Testis (tissue), 2 donors: Measurements from ENCODE around the gene ZNF853.

Experiments used
- CTCF ChIP-seq, 3 experiments: fragments of 450-650 bp in 2 of 3; fragments of 200-600 bp in 1 of 3; sonication (generic) in 1 of 3; IDR thresholded peaks; one replicate each; pipeline ENCODE4 v1.5.1; 2016 to 2019; ENCODE audit warnings: antibody characterized with exemption in 3 of 3, mild to moderate bottlenecking in 2 of 3, moderate library complexity in 1 of 3
- POLR2A ChIP-seq: fragments of 450-650 bp; IDR thresholded peaks from one replicate; pipeline ENCODE4 v1.6.1; 2017; ENCODE audit warnings: antibody characterized with exemption, mild to moderate bottlenecking, moderate library complexity

DNA sequence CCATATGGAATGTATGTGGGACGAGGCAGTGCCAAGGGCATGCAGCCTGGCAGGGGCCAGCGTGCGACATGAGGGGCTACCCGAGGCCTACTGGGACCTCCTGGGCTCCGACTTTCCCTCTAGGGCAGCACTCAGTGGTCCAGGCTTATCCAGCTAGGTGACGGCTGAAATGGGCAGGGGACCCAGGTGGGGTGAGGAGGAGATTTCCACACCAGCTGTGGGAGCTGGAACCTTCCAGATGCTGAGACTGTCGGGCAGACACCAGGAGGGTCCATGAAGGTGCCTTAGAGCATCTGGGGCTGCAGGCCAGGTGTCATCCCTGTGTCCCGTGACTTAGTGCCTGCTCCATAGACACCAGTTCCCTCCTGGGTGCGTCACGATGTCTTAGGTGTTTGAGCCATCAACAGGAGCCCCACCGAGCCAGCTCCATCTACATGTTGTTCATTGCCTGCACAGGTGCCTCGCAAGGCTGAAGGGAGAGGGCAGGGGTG, 35.2 kb downstream of the ZNF853 start:
- TF ChIP-seq POLR2A (no peak), CTCF (IDR thresholded peaks at IDR 0.05) (no peak)
